SK-N-SH treated with all-trans-retinoic acid at 6 μM for 48 hours (cell line): ENCODE results near the gene ELAVL1.
"Not testable (repeated sequence)": the region's sequence is repeated elsewhere in the genome, so short reads cannot be mapped to it uniquely, and the experiment has no call there.

ENCODE experiments used
- ATAC-seq: fragments of 200-7000 bp; cut with Tn5 transposase; 3 replicates; pipeline ENCODE4 v1.9.1; 2020; ENCODE audit warnings: mild to moderate bottlenecking, moderate library complexity
- ARNTL ChIP-seq: fragments of 450-650 bp; formaldehyde crosslinking; IDR thresholded peaks from 2 replicates; pipeline ENCODE4 v1.5.0; 2020; ENCODE audit warnings: low read depth, mild to moderate bottlenecking, moderate library complexity, borderline replicate concordance
- BACH2 ChIP-seq: fragments of 250-450 bp; sonication (Bioruptor Pico); IDR thresholded peaks from 2 replicates; pipeline ENCODE4 v1.9.0; 2021; ENCODE audit warnings: mild to moderate bottlenecking, borderline replicate concordance
- CSDC2 ChIP-seq: fragments of 250-450 bp; sonication (Bioruptor Pico); IDR thresholded peaks from 2 replicates; pipeline ENCODE4 v1.5.0; 2020; ENCODE audit warnings: mild to moderate bottlenecking, moderate library complexity
- ESRRG ChIP-seq: fragments of 250-450 bp; sonication (Bioruptor Pico); IDR thresholded peaks from 2 replicates; pipeline ENCODE4 v1.6.1; 2021; ENCODE audit warnings: mild to moderate bottlenecking
- GLIS3 ChIP-seq: fragments of 250-450 bp; sonication (Bioruptor Pico); IDR thresholded peaks from 2 replicates; pipeline ENCODE4 v1.5.0; 2020; ENCODE audit warnings: mild to moderate bottlenecking, moderate library complexity
- ISL1 ChIP-seq: fragments of 250-450 bp; sonication (Bioruptor Pico); IDR thresholded peaks from 2 replicates; pipeline ENCODE4 v2.1.2; 2022; ENCODE audit warnings: mild to moderate bottlenecking, moderate library complexity
- OSR1 ChIP-seq: fragments of 250-450 bp; sonication (Bioruptor Pico); IDR thresholded peaks from 2 replicates; pipeline ENCODE4 v1.8.0; 2022; ENCODE audit warnings: moderate library complexity, mild to moderate bottlenecking, inconsistent platforms
- PPARA ChIP-seq: fragments of 250-450 bp; sonication (Bioruptor Pico); IDR thresholded peaks from 2 replicates; pipeline ENCODE4 v1.5.0; 2020; ENCODE audit warnings: mild to moderate bottlenecking, borderline replicate concordance
- RARB ChIP-seq: fragments of 250-450 bp; sonication (Bioruptor Pico); IDR thresholded peaks from 2 replicates; pipeline ENCODE4 v1.8.0; 2021; ENCODE audit warnings: mild to moderate bottlenecking, moderate library complexity
- SNAI2 ChIP-seq: fragments of 250-450 bp; sonication (Bioruptor Pico); IDR thresholded peaks from 2 replicates; pipeline ENCODE4 v1.5.0; 2020; ENCODE audit warnings: mild to moderate bottlenecking, moderate library complexity
- TCF4 ChIP-seq: fragments of 250-450 bp; sonication (Bioruptor Pico); IDR thresholded peaks from 2 replicates; pipeline ENCODE4 v1.8.0; 2021; ENCODE audit warnings: mild to moderate bottlenecking, moderate library complexity, borderline replicate concordance
- ZC3H10 ChIP-seq: fragments of 250-450 bp; sonication (Bioruptor Pico); IDR thresholded peaks from 2 replicates; pipeline ENCODE4 v1.5.1; 2021; ENCODE audit warnings: mild to moderate bottlenecking, moderate library complexity
- ZFP3 ChIP-seq: fragments of 250-450 bp; sonication (Bioruptor Pico); IDR thresholded peaks from 2 replicates; pipeline ENCODE4 v1.5.0; 2020; ENCODE audit warnings: mild to moderate bottlenecking, moderate library complexity
- ZFP30 ChIP-seq: fragments of 450-650 bp; formaldehyde crosslinking; IDR thresholded peaks from 2 replicates; pipeline ENCODE4 v1.5.0; 2022; ENCODE audit warnings: mild to moderate bottlenecking, moderate library complexity
- ZNF565 ChIP-seq: fragments of 450-650 bp; formaldehyde crosslinking; conservative IDR thresholded peaks from 2 replicates; pipeline ENCODE4 v1.5.0; 2020; ENCODE audit warnings: low read depth, mild to moderate bottlenecking, moderate library complexity
- ZNF70 ChIP-seq: fragments of 450-650 bp; formaldehyde crosslinking; IDR thresholded peaks from 2 replicates; pipeline ENCODE4 v1.5.0; 2020; ENCODE audit warnings: mild to moderate bottlenecking, moderate library complexity
- ZNF8 ChIP-seq: fragments of 450-650 bp; formaldehyde crosslinking; IDR thresholded peaks from 2 replicates; pipeline ENCODE4 v1.5.0; 2020; ENCODE audit warnings: mild to moderate bottlenecking, moderate library complexity
- TF ChIP-seq, protein P1 (sequence below): fragments of 250-450 bp; sonication (Bioruptor Pico); IDR thresholded peaks from 2 replicates; pipeline ENCODE4 v1.5.1; 2021; ENCODE audit warnings: mild to moderate bottlenecking, moderate library complexity
- TF ChIP-seq, protein P2 (sequence below): fragments of 250-450 bp; sonication (Bioruptor Pico); IDR thresholded peaks from 2 replicates; pipeline ENCODE4 v1.8.0; 2021; ENCODE audit warnings: low read depth, mild to moderate bottlenecking, moderate library complexity, borderline replicate concordance
- TF ChIP-seq, protein P3 (sequence below): fragments of 250-450 bp; sonication (Bioruptor Pico); IDR thresholded peaks from 2 replicates; pipeline ENCODE4 v1.5.1; 2020; ENCODE audit warnings: low read depth, mild to moderate bottlenecking, moderate library complexity
- TF ChIP-seq, protein P4 (sequence below): fragments of 250-450 bp; sonication (Bioruptor Pico); IDR thresholded peaks from 2 replicates; pipeline ENCODE4 v1.5.0; 2020; ENCODE audit warnings: mild to moderate bottlenecking, moderate library complexity

The ELAVL1 gene

DNA sequence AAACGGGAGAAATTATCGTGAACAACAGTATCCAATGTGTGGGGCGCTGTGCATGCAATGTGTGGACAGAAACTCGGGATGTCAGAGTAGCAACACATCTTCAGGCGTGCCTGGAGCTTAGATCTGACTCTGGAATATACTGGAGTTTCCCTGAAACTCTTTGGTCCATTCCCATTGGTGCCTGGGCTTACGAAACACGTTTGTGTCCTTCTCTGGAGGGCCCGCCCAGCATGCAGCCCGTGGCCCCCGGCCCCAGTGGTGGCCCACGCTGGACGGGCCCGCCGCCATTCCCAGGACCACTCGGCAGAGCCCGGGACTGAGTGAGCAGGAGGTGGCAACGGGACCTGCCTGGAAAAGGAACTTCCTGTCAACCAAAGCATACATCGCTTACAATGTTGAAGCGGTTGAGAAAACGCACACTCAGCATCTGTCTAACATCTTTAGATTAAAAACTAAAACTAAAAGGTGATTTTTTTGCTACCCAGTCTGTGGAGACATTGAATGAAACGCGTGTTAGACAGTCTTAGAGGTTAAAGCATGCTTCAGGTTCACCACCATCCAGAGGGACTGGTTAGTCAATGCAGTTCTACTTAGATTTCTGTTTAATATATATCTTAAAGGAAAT is 42.7 kb downstream of the ELAVL1 start:
- TF ChIP-seq GLIS3 (CRISPR knock-in tag) = no peak
- no peak for TF ChIP-seq ZFP30 (CRISPR knock-in tag)
- TF ChIP-seq ZNF565 (CRISPR knock-in tag) = no peak
- TF ChIP-seq, protein P1, sequence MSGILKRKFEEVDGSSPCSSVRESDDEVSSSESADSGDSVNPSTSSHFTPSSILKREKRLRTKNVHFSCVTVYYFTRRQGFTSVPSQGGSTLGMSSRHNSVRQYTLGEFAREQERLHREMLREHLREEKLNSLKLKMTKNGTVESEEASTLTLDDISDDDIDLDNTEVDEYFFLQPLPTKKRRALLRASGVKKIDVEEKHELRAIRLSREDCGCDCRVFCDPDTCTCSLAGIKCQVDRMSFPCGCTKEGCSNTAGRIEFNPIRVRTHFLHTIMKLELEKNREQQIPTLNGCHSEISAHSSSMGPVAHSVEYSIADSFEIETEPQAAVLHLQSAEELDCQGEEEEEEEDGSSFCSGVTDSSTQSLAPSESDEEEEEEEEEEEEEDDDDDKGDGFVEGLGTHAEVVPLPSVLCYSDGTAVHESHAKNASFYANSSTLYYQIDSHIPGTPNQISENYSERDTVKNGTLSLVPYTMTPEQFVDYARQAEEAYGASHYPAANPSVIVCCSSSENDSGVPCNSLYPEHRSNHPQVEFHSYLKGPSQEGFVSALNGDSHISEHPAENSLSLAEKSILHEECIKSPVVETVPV (CRISPR knock-in tag) = no peak
- no peak for TF ChIP-seq ZNF70 (CRISPR knock-in tag)
- no peak for TF ChIP-seq ISL1 (CRISPR knock-in tag)
- no peak for TF ChIP-seq ESRRG (CRISPR knock-in tag)
- no peak for TF ChIP-seq ZNF8 (CRISPR knock-in tag)
- no peak for TF ChIP-seq PPARA
- no peak for TF ChIP-seq BACH2
- TF ChIP-seq ZC3H10 (CRISPR knock-in tag) = no peak
- no peak for TF ChIP-seq RARB (CRISPR knock-in tag)
- TF ChIP-seq ZFP3 (CRISPR knock-in tag) = no peak
- TF ChIP-seq TCF4 (CRISPR knock-in tag) = no peak
- no peak for TF ChIP-seq SNAI2
- TF ChIP-seq OSR1 = no peak
- no peak for ATAC-seq

DNA sequence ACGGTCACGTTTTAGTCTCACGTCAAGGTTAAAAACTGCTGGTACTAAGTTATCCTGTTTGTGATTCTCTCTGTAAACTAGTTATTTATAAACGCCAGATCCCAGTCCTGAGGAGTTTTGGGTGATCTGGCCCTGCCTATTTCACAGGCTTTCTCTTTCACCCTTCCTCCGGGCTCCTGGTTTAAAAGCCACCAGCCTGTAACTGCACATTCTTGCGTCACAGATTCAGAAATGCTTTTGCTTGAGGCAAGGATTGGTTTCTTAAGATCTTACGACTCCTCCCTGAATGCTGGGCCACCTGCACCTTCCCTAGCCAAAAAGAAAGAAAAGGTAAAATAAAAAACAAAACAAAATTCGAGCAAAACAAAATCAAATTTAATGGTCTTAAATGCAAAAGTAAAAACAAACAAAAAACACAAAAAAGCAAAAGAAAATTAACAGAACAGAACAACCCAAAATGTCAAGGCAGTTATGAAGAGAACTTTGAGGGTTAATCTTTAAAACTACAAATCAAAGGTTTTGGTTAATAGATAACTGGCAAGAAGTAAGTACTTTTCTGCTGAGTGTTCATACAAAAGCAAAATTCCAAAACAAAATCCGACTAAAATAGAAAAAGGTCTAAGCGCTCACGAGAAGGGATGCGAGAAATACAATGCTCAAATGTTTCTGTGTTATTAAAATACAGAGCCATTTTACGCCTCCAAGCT is 43.4 kb downstream of the ELAVL1 start:
- TF ChIP-seq GLIS3 (CRISPR knock-in tag) (no peak), SNAI2 (no peak), ZFP3 (CRISPR knock-in tag) (no peak), CSDC2 (no peak), OSR1 (no peak), PPARA (no peak), ZC3H10 (CRISPR knock-in tag) (no peak), ESRRG (CRISPR knock-in tag) (no peak), RARB (CRISPR knock-in tag) (no peak), TCF4 (CRISPR knock-in tag) (no peak), BACH2 (no peak), ARNTL (CRISPR knock-in tag) (no peak), ZFP30 (CRISPR knock-in tag) (no peak)
- TF ChIP-seq, protein P2, sequence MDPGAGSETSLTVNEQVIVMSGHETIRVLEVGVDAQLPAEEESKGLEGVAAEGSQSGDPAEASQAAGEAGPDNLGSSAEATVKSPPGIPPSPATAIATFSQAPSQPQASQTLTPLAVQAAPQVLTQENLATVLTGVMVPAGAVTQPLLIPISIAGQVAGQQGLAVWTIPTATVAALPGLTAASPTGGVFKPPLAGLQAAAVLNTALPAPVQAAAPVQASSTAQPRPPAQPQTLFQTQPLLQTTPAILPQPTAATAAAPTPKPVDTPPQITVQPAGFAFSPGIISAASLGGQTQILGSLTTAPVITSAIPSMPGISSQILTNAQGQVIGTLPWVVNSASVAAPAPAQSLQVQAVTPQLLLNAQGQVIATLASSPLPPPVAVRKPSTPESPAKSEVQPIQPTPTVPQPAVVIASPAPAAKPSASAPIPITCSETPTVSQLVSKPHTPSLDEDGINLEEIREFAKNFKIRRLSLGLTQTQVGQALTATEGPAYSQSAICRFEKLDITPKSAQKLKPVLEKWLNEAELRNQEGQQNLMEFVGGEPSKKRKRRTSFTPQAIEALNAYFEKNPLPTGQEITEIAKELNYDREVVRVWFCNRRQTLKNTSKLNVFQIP (CRISPR knock-in tag) = no peak
- TF ChIP-seq, protein P3, sequence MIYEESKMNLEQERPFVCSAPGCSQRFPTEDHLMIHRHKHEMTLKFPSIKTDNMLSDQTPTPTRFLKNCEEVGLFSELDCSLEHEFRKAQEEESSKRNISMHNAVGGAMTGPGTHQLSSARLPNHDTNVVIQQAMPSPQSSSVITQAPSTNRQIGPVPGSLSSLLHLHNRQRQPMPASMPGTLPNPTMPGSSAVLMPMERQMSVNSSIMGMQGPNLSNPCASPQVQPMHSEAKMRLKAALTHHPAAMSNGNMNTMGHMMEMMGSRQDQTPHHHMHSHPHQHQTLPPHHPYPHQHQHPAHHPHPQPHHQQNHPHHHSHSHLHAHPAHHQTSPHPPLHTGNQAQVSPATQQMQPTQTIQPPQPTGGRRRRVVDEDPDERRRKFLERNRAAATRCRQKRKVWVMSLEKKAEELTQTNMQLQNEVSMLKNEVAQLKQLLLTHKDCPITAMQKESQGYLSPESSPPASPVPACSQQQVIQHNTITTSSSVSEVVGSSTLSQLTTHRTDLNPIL (CRISPR knock-in tag) = no peak
- TF ChIP-seq, protein P4, sequence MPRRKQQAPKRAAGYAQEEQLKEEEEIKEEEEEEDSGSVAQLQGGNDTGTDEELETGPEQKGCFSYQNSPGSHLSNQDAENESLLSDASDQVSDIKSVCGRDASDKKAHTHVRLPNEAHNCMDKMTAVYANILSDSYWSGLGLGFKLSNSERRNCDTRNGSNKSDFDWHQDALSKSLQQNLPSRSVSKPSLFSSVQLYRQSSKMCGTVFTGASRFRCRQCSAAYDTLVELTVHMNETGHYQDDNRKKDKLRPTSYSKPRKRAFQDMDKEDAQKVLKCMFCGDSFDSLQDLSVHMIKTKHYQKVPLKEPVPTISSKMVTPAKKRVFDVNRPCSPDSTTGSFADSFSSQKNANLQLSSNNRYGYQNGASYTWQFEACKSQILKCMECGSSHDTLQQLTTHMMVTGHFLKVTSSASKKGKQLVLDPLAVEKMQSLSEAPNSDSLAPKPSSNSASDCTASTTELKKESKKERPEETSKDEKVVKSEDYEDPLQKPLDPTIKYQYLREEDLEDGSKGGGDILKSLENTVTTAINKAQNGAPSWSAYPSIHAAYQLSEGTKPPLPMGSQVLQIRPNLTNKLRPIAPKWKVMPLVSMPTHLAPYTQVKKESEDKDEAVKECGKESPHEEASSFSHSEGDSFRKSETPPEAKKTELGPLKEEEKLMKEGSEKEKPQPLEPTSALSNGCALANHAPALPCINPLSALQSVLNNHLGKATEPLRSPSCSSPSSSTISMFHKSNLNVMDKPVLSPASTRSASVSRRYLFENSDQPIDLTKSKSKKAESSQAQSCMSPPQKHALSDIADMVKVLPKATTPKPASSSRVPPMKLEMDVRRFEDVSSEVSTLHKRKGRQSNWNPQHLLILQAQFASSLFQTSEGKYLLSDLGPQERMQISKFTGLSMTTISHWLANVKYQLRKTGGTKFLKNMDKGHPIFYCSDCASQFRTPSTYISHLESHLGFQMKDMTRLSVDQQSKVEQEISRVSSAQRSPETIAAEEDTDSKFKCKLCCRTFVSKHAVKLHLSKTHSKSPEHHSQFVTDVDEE = no peak
- ATAC-seq = no peak

DNA sequence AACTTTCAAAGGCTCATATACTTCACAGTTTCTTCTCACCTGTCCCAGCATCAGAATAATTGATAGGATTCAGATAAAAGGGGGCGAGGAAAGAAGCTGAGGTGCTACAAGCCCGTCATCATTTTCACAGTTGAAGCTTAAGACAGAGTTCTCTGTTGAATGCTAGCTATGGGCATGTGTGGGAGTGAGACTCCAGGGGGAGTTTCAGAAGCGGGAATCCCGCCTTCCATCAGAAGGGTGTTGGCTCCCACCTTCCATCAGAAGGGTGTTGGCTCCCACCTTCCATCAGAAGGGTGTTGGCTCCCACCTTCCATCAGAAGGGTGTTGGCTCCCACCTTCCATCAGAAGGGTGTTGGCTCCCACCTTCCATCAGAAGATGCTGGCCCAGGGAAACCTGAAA is 44.4 kb downstream of the ELAVL1 start:
- not testable (repeated sequence) for ATAC-seq

DNA sequence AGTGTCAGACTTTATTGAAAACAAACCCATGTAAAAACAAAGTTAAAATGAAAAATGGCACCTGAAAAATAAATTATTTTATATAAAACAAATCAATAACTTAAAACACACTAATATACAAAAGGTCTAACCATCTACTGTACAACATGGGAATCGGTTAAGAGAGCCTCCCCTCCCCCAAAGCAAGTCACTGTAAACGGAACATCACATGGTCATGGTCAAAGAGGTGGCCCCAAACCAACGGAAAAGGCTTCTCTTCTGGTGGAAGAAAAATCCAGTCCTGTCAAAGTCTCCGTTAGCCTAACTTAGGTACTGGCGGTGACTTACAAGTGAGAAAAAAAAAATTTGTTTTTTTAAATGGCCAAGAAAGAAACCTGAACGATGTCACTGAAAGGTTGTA is 46.2 kb downstream of the ELAVL1 start:
- no peak for ATAC-seq
- no peak for TF ChIP-seq ZNF565 (CRISPR knock-in tag)
- TF ChIP-seq, protein P2 (CRISPR knock-in tag) = no peak
